ENCODE results near the gene SMDT1.

GRCh38 chr22:42067671-42068251, 11.7 kb upstream of the SMDT1 start:
- TF ChIP-seq CTCF (IDR thresholded peaks at IDR 0.05) (no peak), EP300 (IDR thresholded peaks at IDR 0.05) (no peak)

All from tibial nerve (tissue), 4 donors.